ENCODE data around the gene ISL2.
A peak's percentile ranks its signal among the peaks of the same experiment; 100 is the strongest.
"Not testable (repeated sequence)": the region's sequence is repeated elsewhere in the genome, so short reads cannot be mapped to it uniquely, and the experiment has no call there.

ISL2 gene

GRCh38 chr15:76336254-76337058 lies at the start of gene ISL2:
Gene ISL2 (plus strand): TSS chr15:76336773. CDS start chr15:76336884, 111 bp downstream.
- no peak for DNase-seq (ENCODE audit: low read depth)

- DNase-seq (ENCODE audit: low read depth), result no peak
These were observed 47.0 kb upstream of the ISL2 start for GRCh38 chr15:76289582-76289981.

- DNase-seq (ENCODE audit: low read depth), result no peak
These were observed 43.2 kb upstream of the ISL2 start for GRCh38 chr15:76293361-76293760.

GRCh38 chr15:76294463-76294862 lies 42.1 kb upstream of the ISL2 start:
- not testable (repeated sequence) for DNase-seq (ENCODE audit: low read depth)

- no peak for DNase-seq (ENCODE audit: low read depth)
These were observed 39.7 kb upstream of the ISL2 start for GRCh38 chr15:76296849-76297248.

GRCh38 chr15:76297951-76298350 lies 38.6 kb upstream of the ISL2 start:
- not testable (repeated sequence) for DNase-seq (ENCODE audit: low read depth)

- DNase-seq (ENCODE audit: low read depth), result no peak
These were observed 37.6 kb upstream of the ISL2 start for GRCh38 chr15:76298986-76299385.

- no peak for DNase-seq (ENCODE audit: low read depth)
These were observed 36.8 kb upstream of the ISL2 start for GRCh38 chr15:76299786-76300185.

GRCh38 chr15:76303909-76304308 lies 32.7 kb upstream of the ISL2 start:
- no peak for DNase-seq (ENCODE audit: low read depth)

- no peak for DNase-seq (ENCODE audit: low read depth)
These were observed 26.8 kb upstream of the ISL2 start for GRCh38 chr15:76309601-76310330.

- DNase-seq (ENCODE audit: low read depth), result no peak
These were observed 26.0 kb upstream of the ISL2 start for GRCh38 chr15:76310475-76311099.

- DNase-seq (ENCODE audit: low read depth), result peak; percentile 82
These were observed 25.2 kb upstream of the ISL2 start, which contains the start of gene ETFA for GRCh38 chr15:76311100-76311953. Gene ETFA (minus strand): TSS chr15:76311469. CDS start chr15:76311388, 81 bp downstream.

GRCh38 chr15:76312540-76313174 lies 23.9 kb upstream of the ISL2 start:
- DNase-seq (ENCODE audit: low read depth), result no peak

GRCh38 chr15:76313175-76313567 lies 23.4 kb upstream of the ISL2 start:
- DNase-seq (ENCODE audit: low read depth), result not testable (repeated sequence)

GRCh38 chr15:76313731-76314130 lies 22.8 kb upstream of the ISL2 start:
- no peak for DNase-seq (ENCODE audit: low read depth)

- no peak for DNase-seq (ENCODE audit: low read depth)
These were observed 16.6 kb upstream of the ISL2 start for GRCh38 chr15:76320012-76320411.

- DNase-seq (ENCODE audit: low read depth), result no peak
These were observed 15.4 kb upstream of the ISL2 start for GRCh38 chr15:76321171-76321570.

GRCh38 chr15:76321602-76322001 lies 15.0 kb upstream of the ISL2 start:
- DNase-seq (ENCODE audit: low read depth), result no peak

- no peak for DNase-seq (ENCODE audit: low read depth)
These were observed 12.5 kb upstream of the ISL2 start for GRCh38 chr15:76324066-76324465.

- DNase-seq (ENCODE audit: low read depth), result no peak
These were observed 10.9 kb upstream of the ISL2 start for GRCh38 chr15:76325704-76326103.
